ENCODE measurements around the gene SYNCRIP. TPM values are rescaled to one million over a fixed set of nuclear protein-coding genes. Genes with fewer than 3 reads are reported as not detected.
A peak's percentile ranks its signal among the peaks of the same experiment; 100 is the strongest.

The SYNCRIP gene
- total and polyA plus RNA-seq, 2 of the 13 experiments (the other 11 are each of a cell fraction or from before 2014, with no cell fraction given): 8.1 to 112 TPM

GRCh38 chr6:85593438-85594196, 49.1 kb downstream of the SYNCRIP start, which contains the start of gene SNX14 (continued):
- TF ChIP-seq HMGXB3 (CRISPR knock-in tag; IDR thresholded peaks at IDR 0.05; ENCODE audit: borderline replicate concordance) (no peak), BATF2 (CRISPR knock-in tag; IDR thresholded peaks at IDR 0.05) (0 out of 2 replicates have a peak, but pooled peaks have one; percentile 49), TEF (CRISPR knock-in tag; IDR thresholded peaks at IDR 0.05) (no peak), ZNF879 (CRISPR knock-in tag; IDR thresholded peaks at IDR 0.05) (no peak), ETV5 (CRISPR knock-in tag; IDR thresholded peaks at IDR 0.05; ENCODE audit: borderline replicate concordance) (peak; percentile 85), SP5 (CRISPR knock-in tag; IDR thresholded peaks at IDR 0.05; ENCODE audit: borderline replicate concordance, low read depth) (peak; percentile 61), RXRB (CRISPR knock-in tag; IDR thresholded peaks at IDR 0.05; ENCODE audit: borderline replicate concordance) (peak; percentile 41; the same call in 1 of the 2 replicates), NAIF1 (CRISPR knock-in tag; IDR thresholded peaks at IDR 0.05; ENCODE audit: borderline replicate concordance) (no peak), CEBPG (CRISPR knock-in tag; IDR thresholded peaks at IDR 0.05) (no peak), GABPA (IDR thresholded peaks at IDR 0.05; ENCODE audit: low read depth, low read length) (peak; percentile 49), GABPA (CRISPR knock-in tag; IDR thresholded peaks at IDR 0.05; ENCODE audit: low read depth) (peak; percentile 81), ZNF451 (CRISPR knock-in tag; IDR thresholded peaks at IDR 0.05) (no peak), NR2F2 (IDR thresholded peaks at IDR 0.05; ENCODE audit: borderline replicate concordance, low read depth) (no peak), ZNF572 (CRISPR knock-in tag; IDR thresholded peaks at IDR 0.05) (peak; percentile 82; the same call in 1 of the 2 replicates), ZNF235 (CRISPR knock-in tag; IDR thresholded peaks at IDR 0.05; ENCODE audit: borderline replicate concordance) (peak; percentile 91; the same call in 1 of the 2 replicates), POLR2A (IDR thresholded peaks at IDR 0.05; ENCODE audit: insufficient read depth in 1 of 2, low read depth in 2 of 2, low read length in 2 of 2) (peak in 1 of 2 experiments; percentile 86; a peak in 3 of 4 replicates), ZSCAN22 (CRISPR knock-in tag; IDR thresholded peaks at IDR 0.05) (peak; percentile 75; the same call in 1 of the 2 replicates), ARHGAP35 (CRISPR knock-in tag; IDR thresholded peaks at IDR 0.05; ENCODE audit: borderline replicate concordance) (peak; percentile 77; the same call in 1 of the 2 replicates), ARID4A (CRISPR knock-in tag; IDR thresholded peaks at IDR 0.05; ENCODE audit: borderline replicate concordance) (peak; percentile 90), ZNF510 (CRISPR knock-in tag; IDR thresholded peaks at IDR 0.05; ENCODE audit: low read depth) (0 out of 2 replicates have a peak, but pooled peaks have one; percentile 50)

All from HepG2 (cell line).